B cell (primary cell): ENCODE data around the gene SMPDL3B.

Source experiments
- CTCF ChIP-seq: fragments of 200-600 bp; IDR thresholded peaks from one replicate; pipeline ENCODE4 v1.8.0; 2022; ENCODE audit warnings: antibody characterized with exemption, mild to moderate bottlenecking
- EZH2 ChIP-seq: IDR thresholded peaks from 2 replicates; pipeline ENCODE4 v1.6.1; 2012; ENCODE audit warnings: borderline replicate concordance, low read depth, mild to moderate bottlenecking, moderate library complexity, low read length; ENCODE audit not compliant: insufficient read depth, poor library complexity, severe bottlenecking

- TF ChIP-seq CTCF (no peak), EZH2 (no peak)
Observed at GRCh38 chr1:27952147-27952546, 17.3 kb downstream of the SMPDL3B start.
